BE2C (cell line): Measurements from ENCODE around the gene LZTS2.
A peak's percentile ranks its signal among the peaks of the same experiment; 100 is the strongest.

ENCODE experiments used
- DNase-seq: peaks from one replicate; pipeline ENCODE4 v3.0.0-alpha.2; 2020
- H3K27me3 ChIP-seq: fragments of 250-450 bp; sonication (Bioruptor Pico); 2 replicates; pipeline ENCODE4 v1.5.1; 2020; ENCODE audit warnings: mild to moderate bottlenecking
- H3K36me3 ChIP-seq: fragments of 250-450 bp; sonication (Bioruptor Pico); 2 replicates; pipeline ENCODE4 v1.5.1; 2020; ENCODE audit warnings: mild to moderate bottlenecking
- H3K4me1 ChIP-seq: fragments of 250-450 bp; sonication (Bioruptor Pico); 2 replicates; pipeline ENCODE4 v1.5.1; 2020
- H3K4me3 ChIP-seq: 2 replicates; pipeline ENCODE4 v1.5.1; 2011; ENCODE audit warnings: low read depth, low read length
- H3K9me3 ChIP-seq: fragments of 250-450 bp; sonication (Bioruptor Pico); 2 replicates; pipeline ENCODE4 v1.5.1; 2020
- TF ChIP-seq, protein P1 (sequence below): IDR thresholded peaks from 2 replicates; pipeline ENCODE4 v1.5.1; 2012; ENCODE audit warnings: mild to moderate bottlenecking, low read depth, low read length

Gene LZTS2

GRCh38 chr10:100982916-100983830, 16.4 kb upstream of the LZTS2 start:
- peaks cover 9% of the 10 kb centered on the region; the same call in 1 of the 2 replicates for H3K36me3 ChIP-seq

DNA sequence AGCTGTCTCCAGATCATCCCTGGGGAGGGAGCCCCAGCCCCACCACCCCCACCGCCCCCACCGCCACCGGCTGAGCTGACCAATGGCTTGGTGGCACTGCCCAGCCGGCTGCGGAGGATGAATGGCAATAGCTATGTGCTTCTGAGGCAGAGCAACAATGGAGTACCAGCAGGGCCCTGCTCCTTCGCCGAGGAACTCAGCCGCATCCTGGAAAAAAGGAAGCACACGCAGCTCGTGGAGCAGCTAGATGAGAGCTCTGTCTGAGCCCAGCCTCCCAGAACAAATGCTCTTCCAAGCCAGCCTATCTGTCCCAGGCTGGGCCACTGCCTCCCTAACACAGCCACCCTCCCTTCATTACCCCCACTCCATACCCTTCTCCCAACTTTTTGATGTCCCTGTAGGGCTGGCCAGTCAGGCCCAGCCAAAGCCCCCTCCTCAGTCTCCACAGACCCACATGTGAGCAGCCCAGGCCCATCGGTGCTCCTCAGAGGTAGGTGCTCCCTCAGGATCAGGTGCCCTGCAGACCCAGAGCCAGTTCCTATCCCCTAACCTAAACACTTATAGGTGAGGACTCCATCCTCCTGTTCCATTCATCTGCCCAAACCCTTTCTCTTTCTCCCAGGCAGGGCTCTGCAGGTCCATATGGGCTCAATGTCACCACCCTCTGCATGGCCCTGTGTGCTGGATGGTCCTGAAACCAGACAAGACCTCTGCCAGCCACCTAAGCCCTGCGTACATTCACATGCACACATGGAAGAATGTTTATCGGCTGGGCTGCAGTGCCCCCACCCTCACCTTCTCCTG, 15.5 kb upstream of the LZTS2 start:
- no peaks in the 10 kb centered on the region for H3K27me3 ChIP-seq
- 0 out of 2 replicates have a peak, but pooled peaks cover 3% of the 10 kb centered on the region for H3K4me1 ChIP-seq
- TF ChIP-seq, protein P1, sequence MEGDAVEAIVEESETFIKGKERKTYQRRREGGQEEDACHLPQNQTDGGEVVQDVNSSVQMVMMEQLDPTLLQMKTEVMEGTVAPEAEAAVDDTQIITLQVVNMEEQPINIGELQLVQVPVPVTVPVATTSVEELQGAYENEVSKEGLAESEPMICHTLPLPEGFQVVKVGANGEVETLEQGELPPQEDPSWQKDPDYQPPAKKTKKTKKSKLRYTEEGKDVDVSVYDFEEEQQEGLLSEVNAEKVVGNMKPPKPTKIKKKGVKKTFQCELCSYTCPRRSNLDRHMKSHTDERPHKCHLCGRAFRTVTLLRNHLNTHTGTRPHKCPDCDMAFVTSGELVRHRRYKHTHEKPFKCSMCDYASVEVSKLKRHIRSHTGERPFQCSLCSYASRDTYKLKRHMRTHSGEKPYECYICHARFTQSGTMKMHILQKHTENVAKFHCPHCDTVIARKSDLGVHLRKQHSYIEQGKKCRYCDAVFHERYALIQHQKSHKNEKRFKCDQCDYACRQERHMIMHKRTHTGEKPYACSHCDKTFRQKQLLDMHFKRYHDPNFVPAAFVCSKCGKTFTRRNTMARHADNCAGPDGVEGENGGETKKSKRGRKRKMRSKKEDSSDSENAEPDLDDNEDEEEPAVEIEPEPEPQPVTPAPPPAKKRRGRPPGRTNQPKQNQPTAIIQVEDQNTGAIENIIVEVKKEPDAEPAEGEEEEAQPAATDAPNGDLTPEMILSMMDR = no peak
- H3K4me3 ChIP-seq = no peak overlapping the region
- no peaks in the 10 kb centered on the region for H3K9me3 ChIP-seq
- no peak for DNase-seq
- H3K36me3 ChIP-seq = peaks cover 16% of the 10 kb centered on the region

More at GRCh38 chr10:100982916-100983830, 16.4 kb upstream of the LZTS2 start:
- Histone ChIP-seq H3K9me3 (no peaks in the 10 kb centered on the region), H3K4me3 (no peak overlapping the region), H3K27me3 (no peaks in the 10 kb centered on the region), H3K4me1 (no peaks in the 10 kb centered on the region)
- TF ChIP-seq, protein P1 = no peak
- DNase-seq = no peak

DNA sequence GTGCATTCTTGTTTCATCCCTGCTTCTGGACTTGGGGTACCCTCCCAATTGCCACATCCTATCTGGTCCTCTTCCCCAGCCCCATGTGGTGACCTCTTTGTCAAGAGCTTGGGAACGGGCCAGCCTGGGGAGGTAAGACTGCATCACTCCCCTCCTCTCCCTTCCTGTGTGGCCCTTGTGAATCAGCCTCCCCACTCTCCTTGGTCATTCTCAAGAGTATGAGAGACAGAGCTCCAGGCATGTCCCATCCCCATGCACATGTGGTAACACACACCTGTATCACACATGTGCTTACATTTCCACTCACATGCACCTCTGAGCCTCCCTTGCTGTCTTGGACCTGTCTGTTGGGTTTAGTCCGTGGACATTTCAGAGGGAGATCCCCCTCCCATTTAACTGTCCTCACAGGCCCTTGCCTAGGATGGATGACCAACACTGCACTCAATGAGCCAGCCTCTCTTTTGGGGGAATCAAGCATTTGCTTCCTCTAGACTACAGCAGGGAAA, 14.9 kb upstream of the LZTS2 start:
- Histone ChIP-seq H3K36me3 (peaks cover 22% of the 10 kb centered on the region), H3K9me3 (no peaks in the 10 kb centered on the region), H3K4me1 (0 out of 2 replicates have a peak, but pooled peaks cover 3% of the 10 kb centered on the region), H3K4me3 (no peak overlapping the region), H3K27me3 (no peaks in the 10 kb centered on the region)
- no peak for DNase-seq
- TF ChIP-seq, protein P1 = no peak

GRCh38 chr10:100985336-100985735, 14.3 kb upstream of the LZTS2 start:
- Histone ChIP-seq H3K9me3 (no peaks in the 10 kb centered on the region), H3K4me1 (0 out of 2 replicates have a peak, but pooled peaks cover 3% of the 10 kb centered on the region), H3K36me3 (peaks cover 28% of the 10 kb centered on the region), H3K4me3 (no peak overlapping the region), H3K27me3 (no peaks in the 10 kb centered on the region)
- TF ChIP-seq, protein P1 = no peak
- no peak for DNase-seq

GRCh38 chr10:100986623-100986951, 13.0 kb upstream of the LZTS2 start:
- TF ChIP-seq, protein P1 = no peak
- DNase-seq = no peak
- Histone ChIP-seq H3K4me3 (peak overlapping the region; percentile 86), H3K9me3 (no peaks in the 10 kb centered on the region), H3K36me3 (peaks cover 38% of the 10 kb centered on the region), H3K27me3 (no peaks in the 10 kb centered on the region), H3K4me1 (0 out of 2 replicates have a peak, but pooled peaks cover 3% of the 10 kb centered on the region)
